Measurements from ENCODE around the gene MACROD2.
"Not testable (repeated sequence)": the region's sequence is repeated elsewhere in the genome, so short reads cannot be mapped to it uniquely, and the experiment has no call there.

MACROD2 gene

GRCh38 chr20:13995086-13995665, at the start of gene MACROD2:
Gene MACROD2 (plus strand): TSS chr20:13995516.
- peak; percentile 84 to 89 for DNase-seq (ENCODE audit: low read depth in 2 of 2)

DNA sequence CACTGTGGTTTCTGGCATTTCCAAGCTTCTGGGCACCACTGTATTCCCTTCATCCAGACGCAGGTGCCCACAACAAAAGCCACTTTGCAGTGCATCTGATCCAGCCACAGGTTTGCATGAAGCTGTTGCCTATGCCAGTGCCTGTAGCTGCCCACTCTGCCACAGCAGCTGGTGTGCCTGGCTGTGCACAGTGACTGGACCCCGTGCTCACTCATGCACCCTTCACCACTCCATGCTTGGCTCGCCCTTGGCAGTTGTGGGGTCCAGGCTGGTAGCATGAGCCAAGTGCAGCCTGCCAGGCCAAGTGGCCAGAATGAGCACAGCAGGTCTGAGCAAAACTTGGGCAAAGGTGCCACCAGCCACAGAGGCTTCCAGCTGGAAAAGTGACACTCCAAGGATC, 47.6 kb upstream of the MACROD2 start:
- DNase-seq (ENCODE audit: low read depth in 2 of 2): no peak

DNA sequence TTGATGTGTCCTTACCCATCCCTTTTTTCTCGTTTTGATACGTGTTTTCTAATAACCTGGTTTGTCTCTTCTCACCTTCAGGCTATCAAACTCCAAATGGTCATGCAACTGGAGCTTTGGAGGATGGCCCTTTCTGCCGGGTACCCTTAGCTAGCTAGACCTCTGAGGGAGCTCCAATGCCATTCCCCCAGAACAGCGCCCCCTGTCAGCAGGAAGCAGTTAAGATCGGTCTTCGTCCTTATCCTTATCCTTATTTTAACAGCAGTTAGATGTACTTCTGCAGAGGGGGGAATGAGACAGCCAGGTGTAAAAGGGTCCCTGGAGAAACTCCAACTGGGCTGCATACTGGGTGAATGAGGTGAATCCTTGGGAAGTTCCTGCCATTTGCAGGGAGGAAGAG, 42.1 kb upstream of the MACROD2 start:
- DNase-seq (ENCODE audit: low read depth in 2 of 2): no peak

- DNase-seq (ENCODE audit: low read depth in 2 of 2): no peak
Observed at GRCh38 chr20:13960119-13960518, 35.2 kb upstream of the MACROD2 start.

DNA sequence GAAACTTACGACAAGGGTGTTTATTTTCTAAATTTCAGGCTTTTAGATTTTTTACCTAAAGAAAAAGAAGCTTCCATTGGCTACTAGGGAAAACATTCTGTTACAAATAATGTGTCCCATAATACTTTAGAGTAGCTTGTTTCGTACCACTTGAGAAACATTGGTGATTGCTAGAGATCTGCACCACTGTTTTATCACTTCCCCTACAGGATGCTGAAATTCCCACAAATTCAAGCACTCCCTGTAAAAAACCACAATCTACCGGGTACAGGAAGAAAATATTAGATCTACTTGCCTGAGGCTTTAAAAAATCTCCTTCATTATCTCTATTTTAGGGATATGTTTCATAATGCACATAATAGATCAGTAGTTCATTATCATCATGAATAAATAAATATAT, 34.8 kb upstream of the MACROD2 start:
- no peak for DNase-seq (ENCODE audit: low read depth in 2 of 2)

GRCh38 chr20:13984211-13984610, 11.1 kb upstream of the MACROD2 start:
- DNase-seq (ENCODE audit: low read depth in 2 of 2): no peak

- no peak for DNase-seq (ENCODE audit: low read depth in 2 of 2)
Observed at GRCh38 chr20:13990465-13990864, 4.9 kb upstream of the MACROD2 start, which contains the start of gene SEL1L2. Gene SEL1L2 (minus strand): TSS chr20:13990614. CDS start chr20:13990534, 80 bp downstream.

- no peak for DNase-seq (ENCODE audit: low read depth in 2 of 2)
Observed at GRCh38 chr20:13991311-13991710, 4.0 kb upstream of the MACROD2 start.

DNA sequence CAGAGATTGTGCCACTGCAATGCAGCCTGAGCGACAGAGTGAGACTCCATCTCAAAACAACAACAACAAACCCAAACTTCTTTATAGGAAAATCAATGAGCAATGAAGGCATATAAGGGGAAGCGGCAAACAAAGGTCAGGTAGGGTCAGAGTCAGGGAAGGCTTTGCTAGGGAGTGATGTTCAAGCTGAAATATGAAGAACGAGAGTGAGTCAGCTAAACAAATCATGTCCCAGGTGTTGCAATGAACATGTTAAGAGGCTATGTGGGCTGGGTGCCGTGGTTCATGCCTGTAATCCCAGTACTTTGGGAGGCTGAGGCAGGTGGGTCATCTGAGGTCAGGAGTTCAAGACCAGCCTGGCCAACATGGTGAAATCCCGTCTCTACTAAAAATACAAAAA, 3.4 kb upstream of the MACROD2 start:
- not testable (repeated sequence) for DNase-seq (ENCODE audit: low read depth in 2 of 2)

- no peak for DNase-seq (ENCODE audit: low read depth in 2 of 2)
Observed at GRCh38 chr20:13995841-13996240, 525 bp downstream of the MACROD2 start.

DNA sequence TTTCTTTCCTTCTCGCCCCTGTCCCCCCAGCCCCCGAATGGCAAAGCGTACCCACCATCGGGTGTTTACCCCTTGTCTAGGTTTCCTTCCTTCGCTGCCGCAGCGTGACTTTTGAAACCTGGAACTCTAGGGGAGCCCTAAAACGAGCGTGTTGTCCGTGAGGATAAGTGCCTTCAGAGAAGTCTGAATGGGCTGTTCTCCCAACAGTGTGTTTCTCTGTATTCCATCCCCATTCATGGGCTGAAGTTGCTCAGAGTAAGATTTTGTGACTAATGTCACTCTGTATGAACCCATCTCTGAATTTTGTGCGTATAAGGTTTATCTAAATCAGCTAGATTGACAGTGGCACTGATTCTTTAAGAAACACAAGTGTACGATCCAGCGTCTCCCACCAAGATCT, 949 bp downstream of the MACROD2 start:
- DNase-seq (ENCODE audit: low read depth in 2 of 2): no peak

DNA sequence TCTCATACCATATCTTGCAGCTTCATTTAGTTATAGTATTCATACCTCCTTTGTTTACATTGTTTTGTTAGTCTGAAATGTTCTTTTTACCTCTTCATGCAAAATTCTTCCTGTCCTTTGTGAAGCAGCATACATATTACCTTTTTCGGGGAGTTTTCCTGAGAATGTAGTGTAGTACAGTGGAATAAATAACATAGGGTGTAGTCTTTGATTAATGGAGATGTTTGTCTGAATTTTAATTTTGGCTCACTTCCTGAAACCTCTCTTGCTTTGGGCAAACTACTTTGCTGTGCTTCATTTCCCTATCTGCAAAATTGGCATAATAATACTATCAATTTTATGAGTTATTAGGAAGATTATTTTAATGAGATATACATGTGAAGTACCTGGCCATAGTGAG, 5.6 kb downstream of the MACROD2 start:
- no peak for DNase-seq (ENCODE audit: low read depth in 2 of 2)

GRCh38 chr20:14005996-14006395, 10.7 kb downstream of the MACROD2 start:
- no peak for DNase-seq (ENCODE audit: low read depth in 2 of 2)

GRCh38 chr20:14009208-14009607, 13.9 kb downstream of the MACROD2 start:
- DNase-seq (ENCODE audit: low read depth in 2 of 2): no peak

GRCh38 chr20:14012671-14013070, 17.4 kb downstream of the MACROD2 start:
- no peak for DNase-seq (ENCODE audit: low read depth in 2 of 2)

- no peak for DNase-seq (ENCODE audit: low read depth in 2 of 2)
Observed at GRCh38 chr20:14030991-14031390, 35.7 kb downstream of the MACROD2 start.

- DNase-seq (ENCODE audit: low read depth in 2 of 2): no peak
Observed at GRCh38 chr20:14033310-14033709, 38.0 kb downstream of the MACROD2 start.

DNA sequence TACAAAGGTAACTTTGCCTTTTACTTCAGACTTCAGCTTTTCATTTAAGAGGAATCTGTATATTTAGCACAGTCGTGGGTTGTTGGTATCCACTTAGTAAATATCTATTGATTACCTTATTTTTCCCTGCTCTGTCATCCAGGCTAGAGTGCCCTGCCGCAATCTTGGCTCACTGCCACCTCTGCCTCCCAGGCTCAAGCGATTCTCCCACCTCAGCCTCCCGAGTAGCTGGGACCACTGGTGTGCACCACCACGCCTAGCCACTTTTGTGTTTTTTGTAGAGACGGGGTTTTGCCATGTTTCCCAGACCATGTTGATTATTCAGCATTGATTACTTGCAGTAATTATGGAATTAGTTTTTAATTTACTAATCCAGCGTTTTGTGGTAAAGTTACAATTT, 41.3 kb downstream of the MACROD2 start:
- DNase-seq (ENCODE audit: low read depth in 2 of 2): no peak

DNA sequence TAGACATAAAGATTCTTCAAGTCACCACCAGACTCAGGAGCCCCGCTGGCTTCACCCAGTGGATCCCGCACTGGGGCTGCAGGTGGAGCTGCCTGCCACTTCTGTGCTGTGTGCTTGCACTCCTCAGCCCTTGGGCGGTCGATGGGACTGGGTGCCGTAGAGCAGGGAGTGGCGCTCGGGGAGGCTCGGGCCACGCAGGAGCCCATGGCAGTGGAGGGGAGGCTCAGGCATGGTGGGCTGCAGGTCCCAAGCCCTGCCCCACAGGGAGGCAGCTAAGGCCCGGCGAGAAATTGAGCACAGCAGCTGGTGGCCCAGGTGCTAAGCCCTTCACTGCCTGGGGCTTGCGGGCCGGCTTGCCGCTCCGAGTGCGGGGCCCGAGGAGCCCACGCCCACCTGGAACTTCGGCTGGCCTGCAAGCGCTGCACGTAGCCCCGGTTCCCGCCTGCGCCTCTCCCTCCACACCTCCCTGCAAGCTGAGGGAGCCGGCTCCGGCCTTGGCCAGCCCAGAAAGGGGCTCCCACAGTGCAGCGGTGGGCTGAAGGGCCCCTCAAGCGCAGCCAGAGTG, 49.5 kb downstream of the MACROD2 start:
- DNase-seq (ENCODE audit: low read depth in 2 of 2): not testable (repeated sequence)

DNA sequence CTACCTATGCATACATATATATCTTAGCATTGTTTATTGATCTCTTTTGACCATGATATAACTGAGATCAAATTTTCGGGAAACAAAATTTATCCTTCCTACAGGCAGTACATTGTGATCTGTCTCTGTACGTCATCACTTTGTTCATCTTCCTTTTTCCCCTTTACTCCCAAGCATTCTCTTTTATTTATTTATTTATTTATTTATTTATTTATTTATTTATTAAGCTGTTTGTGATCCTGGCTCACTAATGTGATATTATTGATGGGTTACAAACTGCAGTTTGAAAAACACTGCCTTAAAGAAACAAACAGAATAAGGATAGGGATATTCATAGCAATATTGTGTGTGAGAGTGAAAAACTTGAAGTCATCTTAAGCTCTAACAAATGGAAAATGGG, 51.2 kb downstream of the MACROD2 start:
- DNase-seq (ENCODE audit: low read depth in 2 of 2): no peak

GRCh38 chr20:14049111-14049510, 53.8 kb downstream of the MACROD2 start:
- DNase-seq (ENCODE audit: low read depth in 2 of 2): no peak

GRCh38 chr20:14051454-14051853, 56.1 kb downstream of the MACROD2 start:
- DNase-seq (ENCODE audit: low read depth in 2 of 2): no peak

- peak; percentile 21 to 23 for DNase-seq (ENCODE audit: low read depth in 2 of 2)
Observed at GRCh38 chr20:14055127-14055742, 59.9 kb downstream of the MACROD2 start.
